ENCODE results near the gene ANO6.

The ANO6 gene

DNA sequence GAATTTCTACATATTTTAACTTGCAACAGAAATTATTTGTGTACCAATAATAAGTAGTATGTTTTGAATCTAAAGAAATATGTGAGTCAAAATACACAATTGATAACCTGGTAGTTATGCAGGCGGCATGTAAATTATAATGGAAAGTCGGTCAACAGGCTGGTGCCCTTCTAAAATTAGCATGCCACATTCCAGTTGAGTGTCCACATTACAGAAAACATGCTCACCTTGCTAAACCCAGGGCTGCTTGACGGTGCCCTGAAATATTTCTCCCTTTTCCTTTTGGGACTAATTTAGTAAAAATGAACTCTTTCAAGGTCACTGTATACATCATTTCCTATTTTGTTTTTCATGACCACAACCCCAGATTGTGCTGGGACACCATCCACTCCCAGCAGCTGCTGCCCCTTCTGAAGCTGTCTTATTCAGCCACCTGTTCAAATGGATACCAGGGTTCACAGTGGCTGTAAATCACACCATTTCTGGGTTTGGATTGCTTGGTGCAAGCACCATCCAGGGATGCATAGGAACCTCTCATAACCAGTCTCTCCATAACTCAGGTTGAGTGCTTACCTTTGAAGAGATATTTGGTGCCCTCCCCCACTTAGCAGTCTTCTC lies 110.6 kb downstream of the ANO6 start:
- no peak overlapping the region for H3K9ac ChIP-seq (ENCODE audit: low read depth, low read length)
- H3K9me3 ChIP-seq (replicated peaks; ENCODE audit: low read length) = no peaks in the 10 kb centered on the region
- peaks cover 8% of the 10 kb centered on the region for H3K4me1 ChIP-seq (ENCODE audit: control insufficient read depth, insufficient read depth, low read length)
- H3K36me3 ChIP-seq (ENCODE audit: insufficient read depth, low read length) = no peaks in the 10 kb centered on the region
- H3K4me3 ChIP-seq (ENCODE audit: low read length) = no peak overlapping the region
- H3K27me3 ChIP-seq (ENCODE audit: control insufficient read depth, insufficient read depth, low read length) = no peaks in the 10 kb centered on the region
- H3K4me2 ChIP-seq (ENCODE audit: low read length) = no peak overlapping the region

- H3K4me2 ChIP-seq (ENCODE audit: low read length) = no peak overlapping the region
Observed at GRCh38 chr12:45327823-45328383, 112.0 kb downstream of the ANO6 start.

DNA sequence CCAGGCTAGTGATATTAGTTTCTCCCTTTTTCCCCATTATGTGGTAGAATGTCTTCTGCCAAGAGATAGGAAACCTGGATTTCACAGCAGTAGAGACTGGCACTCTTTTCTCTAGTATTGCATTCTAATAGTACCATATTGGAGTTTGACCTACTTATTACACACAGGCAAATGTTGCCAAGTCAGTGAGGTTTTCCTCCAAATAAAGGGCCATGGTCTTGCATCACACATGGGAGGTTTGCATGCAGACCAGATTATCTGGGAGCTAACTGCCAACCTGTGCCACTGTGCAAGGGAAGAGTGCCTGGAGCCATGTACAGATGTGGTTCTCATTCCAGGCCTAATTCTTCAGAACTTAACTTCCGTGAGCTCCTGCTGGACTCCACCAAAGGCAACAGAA lies 113.3 kb downstream of the ANO6 start:
- H3K4me1 ChIP-seq (ENCODE audit: control insufficient read depth, insufficient read depth, low read length) = peaks cover 8% of the 10 kb centered on the region
- H3K9ac ChIP-seq (ENCODE audit: low read depth, low read length) = no peak overlapping the region
- no peaks in the 10 kb centered on the region for H3K27me3 ChIP-seq (ENCODE audit: control insufficient read depth, insufficient read depth, low read length)
- H3K9me3 ChIP-seq (replicated peaks; ENCODE audit: low read length) = no peaks in the 10 kb centered on the region
- no peak overlapping the region for H3K4me2 ChIP-seq (ENCODE audit: low read length)
- H3K36me3 ChIP-seq (ENCODE audit: insufficient read depth, low read length) = peaks cover 3% of the 10 kb centered on the region
- H3K4me3 ChIP-seq (ENCODE audit: low read length) = no peak overlapping the region

More at GRCh38 chr12:45327823-45328383, 112.0 kb downstream of the ANO6 start:
- no peak overlapping the region for H3K4me3 ChIP-seq (ENCODE audit: low read length)
- no peaks in the 10 kb centered on the region for H3K27me3 ChIP-seq (ENCODE audit: control insufficient read depth, insufficient read depth, low read length)
- no peak overlapping the region for H3K9ac ChIP-seq (ENCODE audit: low read depth, low read length)
- peaks cover 3% of the 10 kb centered on the region for H3K36me3 ChIP-seq (ENCODE audit: insufficient read depth, low read length)
- peaks cover 8% of the 10 kb centered on the region for H3K4me1 ChIP-seq (ENCODE audit: control insufficient read depth, insufficient read depth, low read length)
- H3K9me3 ChIP-seq (replicated peaks; ENCODE audit: low read length) = no peaks in the 10 kb centered on the region

GRCh38 chr12:45329702-45330101 lies 113.8 kb downstream of the ANO6 start:
- peaks cover 8% of the 10 kb centered on the region for H3K4me1 ChIP-seq (ENCODE audit: control insufficient read depth, insufficient read depth, low read length)
- no peak overlapping the region for H3K9ac ChIP-seq (ENCODE audit: low read depth, low read length)
- H3K9me3 ChIP-seq (replicated peaks; ENCODE audit: low read length) = no peaks in the 10 kb centered on the region
- H3K4me3 ChIP-seq (ENCODE audit: low read length) = no peak overlapping the region
- H3K4me2 ChIP-seq (ENCODE audit: low read length) = no peak overlapping the region
- peaks cover 3% of the 10 kb centered on the region for H3K36me3 ChIP-seq (ENCODE audit: insufficient read depth, low read length)
- H3K27me3 ChIP-seq (ENCODE audit: control insufficient read depth, insufficient read depth, low read length) = no peaks in the 10 kb centered on the region

DNA sequence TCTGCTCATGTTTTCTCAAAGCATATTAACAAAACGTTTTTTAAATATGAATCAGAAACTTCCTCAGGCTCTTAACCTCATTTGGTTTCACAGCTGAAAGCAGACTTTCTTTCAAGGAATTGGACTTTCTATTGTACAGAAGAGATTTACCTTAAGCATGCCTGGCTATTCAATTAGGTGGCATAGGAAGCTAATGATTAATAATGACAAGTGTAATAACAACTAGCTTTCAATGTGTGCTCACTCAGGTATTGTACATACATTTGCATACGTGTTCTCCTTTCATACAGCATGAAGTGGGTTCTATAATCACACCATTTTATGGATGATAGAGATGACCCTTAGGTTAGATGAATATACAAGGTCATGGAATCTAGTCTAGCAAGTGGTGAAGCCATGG lies 115.7 kb downstream of the ANO6 start:
- no peaks in the 10 kb centered on the region for H3K27me3 ChIP-seq (ENCODE audit: control insufficient read depth, insufficient read depth, low read length)
- H3K9me3 ChIP-seq (replicated peaks; ENCODE audit: low read length) = no peaks in the 10 kb centered on the region
- H3K4me1 ChIP-seq (ENCODE audit: control insufficient read depth, insufficient read depth, low read length) = peaks cover 8% of the 10 kb centered on the region
- peaks cover 3% of the 10 kb centered on the region for H3K36me3 ChIP-seq (ENCODE audit: insufficient read depth, low read length)
- H3K9ac ChIP-seq (ENCODE audit: low read depth, low read length) = no peak overlapping the region
- H3K4me2 ChIP-seq (ENCODE audit: low read length) = no peak overlapping the region
- H3K4me3 ChIP-seq (ENCODE audit: low read length) = no peak overlapping the region

DNA sequence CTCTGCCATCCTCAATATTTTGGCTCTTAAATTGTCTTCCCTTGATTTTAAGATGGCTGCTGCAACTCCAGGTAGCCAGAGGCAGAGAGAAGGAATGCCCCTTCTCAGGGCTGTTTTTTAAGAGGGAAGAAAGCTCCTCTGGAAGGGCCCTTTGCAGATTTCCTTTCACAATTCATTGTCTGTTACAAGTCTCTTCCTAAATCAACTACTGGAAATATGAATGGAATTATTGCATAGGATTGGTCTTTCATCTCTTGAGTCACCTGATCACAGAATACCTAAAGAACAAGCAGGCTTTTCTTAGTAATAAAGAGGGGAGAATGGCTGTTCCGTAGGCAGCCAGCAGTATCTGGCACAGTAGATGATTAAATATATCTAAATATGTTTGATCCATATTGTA lies 118.5 kb downstream of the ANO6 start:
- Histone ChIP-seq H3K9ac (ENCODE audit: low read depth, low read length) (no peak overlapping the region), H3K9me3 (replicated peaks; ENCODE audit: low read length) (no peaks in the 10 kb centered on the region), H3K4me3 (ENCODE audit: low read length) (no peak overlapping the region), H3K36me3 (ENCODE audit: insufficient read depth, low read length) (peaks cover 3% of the 10 kb centered on the region), H3K4me1 (ENCODE audit: control insufficient read depth, insufficient read depth, low read length) (peaks cover 9% of the 10 kb centered on the region), H3K27me3 (ENCODE audit: control insufficient read depth, insufficient read depth, low read length) (no peaks in the 10 kb centered on the region), H3K4me2 (ENCODE audit: low read length) (no peak overlapping the region)

GRCh38 chr12:45336331-45336730 lies 120.4 kb downstream of the ANO6 start:
- Histone ChIP-seq H3K4me2 (ENCODE audit: low read length) (no peak overlapping the region), H3K9me3 (replicated peaks; ENCODE audit: low read length) (no peaks in the 10 kb centered on the region), H3K4me1 (ENCODE audit: control insufficient read depth, insufficient read depth, low read length) (peaks cover 9% of the 10 kb centered on the region), H3K27me3 (ENCODE audit: control insufficient read depth, insufficient read depth, low read length) (no peaks in the 10 kb centered on the region), H3K9ac (ENCODE audit: low read depth, low read length) (no peak overlapping the region), H3K4me3 (ENCODE audit: low read length) (no peak overlapping the region), H3K36me3 (ENCODE audit: insufficient read depth, low read length) (peaks cover 3% of the 10 kb centered on the region)

GRCh38 chr12:45336762-45337596 lies 121.1 kb downstream of the ANO6 start:
- no peaks in the 10 kb centered on the region for H3K27me3 ChIP-seq (ENCODE audit: control insufficient read depth, insufficient read depth, low read length)
- H3K9ac ChIP-seq (ENCODE audit: low read depth, low read length) = no peak overlapping the region
- H3K4me3 ChIP-seq (ENCODE audit: low read length) = no peak overlapping the region
- H3K4me1 ChIP-seq (ENCODE audit: control insufficient read depth, insufficient read depth, low read length) = peaks cover 9% of the 10 kb centered on the region
- H3K9me3 ChIP-seq (replicated peaks; ENCODE audit: low read length) = no peaks in the 10 kb centered on the region
- H3K36me3 ChIP-seq (ENCODE audit: insufficient read depth, low read length) = peaks cover 3% of the 10 kb centered on the region
- peak overlapping the region; percentile 13 for H3K4me2 ChIP-seq (ENCODE audit: low read length)

GRCh38 chr12:45337835-45338234 lies 121.9 kb downstream of the ANO6 start:
- Histone ChIP-seq H3K4me1 (ENCODE audit: control insufficient read depth, insufficient read depth, low read length) (peaks cover 11% of the 10 kb centered on the region), H3K27me3 (ENCODE audit: control insufficient read depth, insufficient read depth, low read length) (no peaks in the 10 kb centered on the region), H3K4me3 (ENCODE audit: low read length) (no peak overlapping the region), H3K9me3 (replicated peaks; ENCODE audit: low read length) (no peaks in the 10 kb centered on the region), H3K4me2 (ENCODE audit: low read length) (no peak overlapping the region), H3K9ac (ENCODE audit: low read depth, low read length) (no peak overlapping the region), H3K36me3 (ENCODE audit: insufficient read depth, low read length) (no peaks in the 10 kb centered on the region)

DNA sequence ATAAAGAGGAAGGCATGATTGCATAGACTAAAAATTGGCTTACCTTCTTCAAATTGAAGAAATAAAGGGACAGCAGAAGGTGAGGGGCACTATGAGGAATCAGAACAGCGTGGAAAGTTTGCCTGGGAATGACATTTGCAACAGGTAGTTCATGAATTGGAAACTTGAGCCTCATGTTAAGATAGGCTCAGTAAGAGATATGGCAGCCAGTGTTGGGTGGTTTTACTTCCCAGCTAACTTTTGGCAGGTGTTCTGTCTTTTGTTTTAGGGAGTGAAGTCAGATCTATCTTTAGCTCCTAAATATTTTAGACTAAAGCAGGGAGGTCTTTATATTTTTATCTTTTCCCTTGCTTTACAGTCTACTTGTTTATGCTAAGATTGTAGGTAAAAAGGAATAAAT lies 122.4 kb downstream of the ANO6 start:
- no peaks in the 10 kb centered on the region for H3K36me3 ChIP-seq (ENCODE audit: insufficient read depth, low read length)
- H3K9ac ChIP-seq (ENCODE audit: low read depth, low read length) = no peak overlapping the region
- H3K4me2 ChIP-seq (ENCODE audit: low read length) = no peak overlapping the region
- no peaks in the 10 kb centered on the region for H3K27me3 ChIP-seq (ENCODE audit: control insufficient read depth, insufficient read depth, low read length)
- no peaks in the 10 kb centered on the region for H3K9me3 ChIP-seq (replicated peaks; ENCODE audit: low read length)
- H3K4me1 ChIP-seq (ENCODE audit: control insufficient read depth, insufficient read depth, low read length) = peaks cover 15% of the 10 kb centered on the region
- no peak overlapping the region for H3K4me3 ChIP-seq (ENCODE audit: low read length)

DNA sequence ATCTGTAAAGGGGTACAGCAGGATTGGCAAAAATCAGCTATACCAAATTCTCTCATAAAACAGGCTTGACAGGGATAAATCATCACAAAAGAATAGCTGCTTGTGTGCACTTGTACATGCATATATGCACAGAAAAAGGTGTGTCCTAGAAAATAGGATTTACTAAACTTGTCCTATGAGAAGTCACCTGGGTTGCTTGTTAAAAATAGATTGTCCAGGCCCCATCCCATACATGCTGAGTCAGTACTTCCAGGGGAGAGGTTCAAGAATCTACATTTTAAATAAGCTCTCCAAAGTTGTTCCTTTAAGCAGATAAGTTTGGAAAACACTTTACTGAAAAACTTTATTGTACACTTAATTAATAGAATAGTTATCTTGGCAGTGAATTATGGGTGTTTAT lies 123.1 kb downstream of the ANO6 start:
- Histone ChIP-seq H3K27me3 (ENCODE audit: control insufficient read depth, insufficient read depth, low read length) (no peaks in the 10 kb centered on the region), H3K4me3 (ENCODE audit: low read length) (no peak overlapping the region), H3K9ac (ENCODE audit: low read depth, low read length) (no peak overlapping the region), H3K4me1 (ENCODE audit: control insufficient read depth, insufficient read depth, low read length) (peaks cover 19% of the 10 kb centered on the region), H3K9me3 (replicated peaks; ENCODE audit: low read length) (no peaks in the 10 kb centered on the region), H3K4me2 (ENCODE audit: low read length) (no peak overlapping the region), H3K36me3 (ENCODE audit: insufficient read depth, low read length) (no peaks in the 10 kb centered on the region)

Data from skeletal muscle satellite cell (primary cell).